Stimulated activated CD8-positive, alpha-beta memory T cell treated with anti-CD3 and anti-CD28 coated beads, Interleukin-7, amount 100 ng/mL, for 48 hours (primary cell): ENCODE data around the gene POU3F2.

ENCODE experiments used
- DNase-seq, 2 donors: peaks; one replicate each; pipeline ENCODE4 v3.0.0-alpha.2; 2020; ENCODE audit warnings: low read depth in 1 of 2; ENCODE audit errors: extremely low read depth in 1 of 2

The POU3F2 gene

DNA sequence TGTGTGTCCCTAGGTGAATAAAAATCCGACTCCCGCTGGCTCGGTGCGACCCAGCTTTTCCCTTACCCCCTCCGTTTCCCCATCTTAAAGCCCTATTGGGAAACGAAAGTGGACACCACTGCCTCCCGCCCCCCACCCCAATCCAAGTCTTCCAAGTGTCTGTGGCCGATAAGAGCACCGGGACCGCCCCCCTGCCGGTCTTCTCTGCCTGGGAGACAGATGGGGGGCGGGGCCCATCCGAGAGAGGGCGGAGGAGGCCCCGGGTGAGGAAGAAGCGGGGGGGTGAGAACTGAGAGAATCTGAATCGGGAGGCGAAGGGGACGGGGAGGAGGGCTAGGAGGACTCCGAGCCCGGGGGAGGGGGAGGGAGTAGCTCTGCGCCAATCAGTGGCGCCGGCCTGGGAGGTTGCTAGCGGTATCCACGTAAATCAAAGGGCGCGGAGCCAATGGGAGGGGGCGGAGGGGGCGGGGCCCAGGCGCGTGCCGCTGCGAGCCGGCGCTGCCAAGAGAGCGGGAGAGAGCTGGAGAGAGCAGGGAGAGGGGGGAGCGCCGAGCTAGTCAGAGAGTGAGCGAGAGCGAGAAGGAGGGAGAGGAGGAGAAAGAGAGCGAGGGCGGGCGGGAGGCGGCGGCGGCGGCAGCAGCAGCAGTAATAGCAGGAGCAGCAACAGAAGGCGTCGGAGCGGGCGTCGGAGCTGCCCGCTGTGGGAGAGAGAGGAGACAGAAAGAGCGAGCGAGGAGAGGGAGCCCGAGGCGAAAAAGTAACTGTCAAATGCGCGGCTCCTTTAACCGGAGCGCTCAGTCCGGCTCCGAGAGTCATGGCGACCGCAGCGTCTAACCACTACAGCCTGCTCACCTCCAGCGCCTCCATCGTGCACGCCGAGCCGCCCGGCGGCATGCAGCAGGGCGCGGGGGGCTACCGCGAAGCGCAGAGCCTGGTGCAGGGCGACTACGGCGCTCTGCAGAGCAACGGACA lies at the start of gene POU3F2:
TSS of gene POU3F2 (plus strand) at position 515 of the 972 bp plus-strand sequence. CDS start at position 815, 300 bp downstream.
- peak in 1 of 2 donors; percentile 44 for DNase-seq

DNA sequence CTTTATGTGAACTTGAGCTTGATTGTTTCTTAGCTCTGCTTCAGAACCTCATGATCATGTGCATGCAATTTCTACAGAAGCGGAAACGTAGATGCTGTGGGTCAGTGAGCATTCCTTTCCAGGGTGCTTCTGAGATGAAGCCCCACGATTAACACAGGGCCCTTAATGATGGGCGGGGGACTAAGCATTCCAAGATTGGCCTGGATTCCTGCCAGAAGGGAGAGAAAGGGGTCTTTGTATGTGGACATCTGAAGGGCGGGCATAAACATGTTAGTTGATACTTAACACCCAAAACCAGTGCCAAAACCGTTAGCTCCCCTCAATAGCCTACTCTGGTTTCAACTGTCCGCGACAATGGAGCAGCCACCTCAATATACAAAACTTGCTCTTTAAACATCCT lies 46.9 kb upstream of the POU3F2 start:
- no peak for DNase-seq

DNA sequence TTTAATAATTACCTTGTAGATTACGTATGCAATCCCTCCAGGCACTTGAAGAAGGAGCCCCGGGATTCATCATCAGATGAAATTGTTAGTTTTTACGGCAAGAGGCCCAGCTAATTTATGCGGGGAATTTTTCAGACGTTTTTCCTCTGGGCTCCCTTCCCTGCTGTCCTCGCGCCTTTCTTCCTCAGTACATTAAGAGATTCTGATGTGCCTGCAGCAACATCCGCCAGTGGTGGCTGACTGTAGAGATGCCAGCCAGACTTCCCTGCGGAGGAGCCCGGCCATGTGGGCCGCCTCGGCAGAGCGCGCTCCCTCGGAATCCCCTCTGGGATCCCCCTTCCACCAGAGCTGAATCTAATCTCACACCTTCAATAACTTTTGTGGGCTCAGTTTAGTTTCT lies 46.4 kb upstream of the POU3F2 start:
- DNase-seq, result no peak

DNA sequence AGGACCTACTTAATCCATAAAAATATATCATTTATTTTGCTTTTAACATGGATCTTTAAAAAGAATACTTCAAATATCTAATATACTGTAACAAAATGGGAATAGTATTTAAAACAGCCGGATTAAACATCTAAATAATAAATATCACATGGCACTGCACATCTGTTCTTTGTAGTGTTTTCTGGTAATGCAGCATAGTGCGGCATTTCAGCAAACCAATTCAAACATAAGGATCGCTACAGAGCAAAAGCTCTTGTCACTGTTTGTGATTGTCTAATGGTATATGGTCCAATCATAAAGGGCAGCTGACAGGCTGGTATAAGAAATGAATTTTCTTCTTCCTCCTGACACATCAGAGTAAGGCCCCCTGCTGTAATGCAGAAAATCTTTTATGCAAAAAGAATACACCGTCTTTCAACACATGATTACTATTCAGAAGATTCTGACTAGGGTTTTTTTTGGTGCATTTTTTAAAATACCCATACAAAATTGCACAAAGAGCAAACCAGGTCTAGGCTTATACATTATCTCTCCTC lies 40.0 kb upstream of the POU3F2 start:
- no peak for DNase-seq

DNA sequence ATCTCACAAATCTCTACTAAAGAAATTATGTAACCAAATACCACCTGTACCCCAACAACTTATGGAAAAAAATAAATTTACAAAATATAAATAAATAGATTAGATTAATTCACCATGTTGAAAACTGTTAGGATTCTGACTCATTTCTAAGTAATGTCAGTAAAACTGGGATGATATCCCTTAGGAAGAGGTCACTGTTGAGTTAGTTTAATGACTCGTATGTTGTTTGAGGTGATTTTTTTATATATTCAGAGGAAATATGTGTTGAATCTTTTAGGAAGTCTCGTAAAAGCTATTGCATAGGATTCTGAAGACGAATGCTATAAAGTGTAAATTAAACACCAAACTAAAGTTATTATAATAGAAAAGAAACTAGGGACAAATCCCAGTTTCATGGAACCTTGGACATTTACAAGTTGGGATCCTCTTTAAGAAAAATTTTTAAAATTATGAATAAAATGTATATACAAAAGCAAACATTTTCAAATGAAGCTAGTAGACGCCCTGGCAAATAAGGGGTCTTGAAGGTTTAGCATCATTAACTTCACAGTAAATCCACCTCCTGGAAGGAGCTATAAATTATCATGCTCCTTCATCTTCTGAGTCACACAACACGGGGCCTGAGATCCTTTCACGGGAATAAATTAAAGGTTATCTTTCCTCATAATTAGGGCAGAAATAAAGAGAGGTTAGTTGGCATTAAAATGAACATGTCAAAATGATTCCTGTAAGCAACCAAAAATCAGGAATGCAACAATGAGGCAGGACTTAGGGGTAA lies 37.0 kb upstream of the POU3F2 start:
- no peak for DNase-seq

DNA sequence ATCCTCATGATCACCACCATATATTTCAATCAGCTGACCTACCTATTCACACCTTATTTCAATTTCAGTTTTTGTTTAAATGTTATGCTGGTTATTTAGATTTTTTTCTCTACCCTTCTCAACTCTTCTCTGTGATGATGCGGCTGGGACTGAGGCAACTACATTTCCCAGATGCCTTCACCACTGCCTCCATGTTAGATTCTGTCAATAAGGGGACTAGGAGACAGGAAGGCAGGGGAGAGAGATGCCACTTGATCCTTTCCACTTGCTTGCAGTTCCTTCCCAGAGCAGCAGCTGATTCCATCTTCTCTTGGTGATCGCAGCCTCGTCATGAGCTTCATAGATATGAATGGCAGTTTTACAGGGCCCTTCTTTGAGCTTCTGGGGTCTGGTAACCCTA lies 33.5 kb upstream of the POU3F2 start:
- no peak for DNase-seq

DNA sequence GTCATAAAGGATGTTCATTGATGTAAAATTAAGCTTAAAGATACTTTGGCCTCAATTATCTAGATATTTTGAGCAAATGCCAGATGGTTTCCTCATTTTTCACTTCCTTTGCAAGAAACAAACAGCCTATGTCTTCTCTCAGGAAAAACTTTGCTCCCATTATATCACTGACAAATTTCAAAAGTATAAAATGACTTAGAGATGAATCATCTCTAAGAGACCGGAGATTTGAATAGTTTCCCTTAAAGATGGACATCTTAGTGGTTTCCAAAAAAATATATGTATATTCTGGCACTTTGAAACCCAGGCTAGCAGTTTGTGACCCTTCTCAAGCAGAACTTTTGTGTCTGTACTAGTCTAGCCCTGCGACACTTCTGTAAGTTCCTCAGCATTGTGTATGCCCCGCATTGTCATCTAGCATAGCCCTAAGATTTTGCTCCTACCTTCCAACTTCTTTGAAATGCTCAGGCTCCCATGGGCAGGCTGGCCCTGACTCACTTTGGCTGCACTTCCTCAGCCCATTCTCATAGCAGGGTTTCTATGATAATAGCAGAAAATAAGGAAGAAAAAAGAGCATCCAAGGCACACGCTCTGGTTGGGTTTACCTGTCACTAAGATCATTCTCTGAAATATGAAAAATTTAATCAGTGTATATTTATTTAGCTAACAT lies 25.7 kb upstream of the POU3F2 start:
- DNase-seq, result no peak

DNA sequence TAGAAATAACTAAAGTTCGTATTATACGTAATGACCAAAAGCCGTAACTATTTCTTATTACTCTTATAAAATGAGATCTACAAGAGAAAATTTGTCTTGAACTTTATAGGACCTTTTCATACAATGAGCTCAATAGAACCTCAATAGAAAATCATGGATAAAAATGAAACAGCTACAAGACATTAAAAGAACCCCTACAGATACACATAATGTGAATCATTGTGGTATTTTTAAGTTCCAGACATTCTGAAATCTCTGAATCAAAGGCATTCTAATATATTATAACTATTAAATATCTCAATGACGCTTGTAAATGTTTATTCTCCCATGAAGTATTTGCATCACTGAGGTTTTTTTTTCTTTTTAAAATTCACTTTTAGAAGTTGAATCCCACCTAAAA lies 22.2 kb upstream of the POU3F2 start:
- no peak for DNase-seq

DNA sequence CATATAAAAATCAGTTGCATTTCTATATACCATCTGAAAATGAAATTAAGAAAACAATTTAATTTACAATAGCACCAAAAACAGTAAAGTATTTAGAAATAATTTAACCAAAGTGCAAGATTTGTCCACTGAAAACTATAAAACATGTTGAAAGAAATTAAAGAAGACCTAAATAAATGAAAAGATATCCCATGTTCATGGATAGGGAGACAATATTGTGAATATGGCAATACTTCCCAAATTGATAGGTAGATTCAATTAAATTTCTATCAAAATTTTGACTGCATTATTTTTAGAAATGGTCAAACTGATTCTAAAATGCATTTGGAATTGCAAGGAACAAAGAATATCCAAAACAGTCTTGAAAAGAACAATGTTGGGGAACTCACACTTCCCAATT lies 17.6 kb upstream of the POU3F2 start:
- no peak for DNase-seq

DNA sequence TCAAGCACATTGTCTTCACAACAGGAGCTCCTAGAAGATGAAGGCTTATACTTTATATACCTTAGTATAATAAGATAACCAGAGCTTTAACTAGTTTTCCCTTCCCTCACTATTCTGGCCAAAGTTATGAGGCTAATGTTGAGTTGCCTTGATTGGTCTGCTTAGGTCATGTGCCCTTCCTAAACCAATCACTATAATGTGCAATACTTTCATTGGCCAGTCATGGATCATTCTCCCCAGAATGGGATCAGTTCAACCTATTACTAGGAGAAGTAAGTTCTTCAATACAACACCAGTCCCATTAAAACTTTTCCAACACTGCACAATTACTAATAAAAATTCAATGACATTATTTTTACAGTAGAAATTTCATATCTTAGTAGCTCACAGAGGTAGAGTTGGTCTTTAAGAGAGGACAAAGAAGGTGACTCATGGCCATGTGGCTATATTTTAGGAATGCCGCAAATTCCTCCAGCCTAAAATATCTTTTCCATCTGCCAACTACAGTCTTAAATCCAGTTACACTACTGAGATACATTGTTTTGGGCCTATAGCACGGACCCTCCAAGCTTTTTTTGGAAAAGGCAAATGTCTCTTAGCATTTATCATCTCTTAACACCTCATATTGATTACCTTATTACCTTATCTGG lies 12.5 kb upstream of the POU3F2 start:
- DNase-seq, result no peak

DNA sequence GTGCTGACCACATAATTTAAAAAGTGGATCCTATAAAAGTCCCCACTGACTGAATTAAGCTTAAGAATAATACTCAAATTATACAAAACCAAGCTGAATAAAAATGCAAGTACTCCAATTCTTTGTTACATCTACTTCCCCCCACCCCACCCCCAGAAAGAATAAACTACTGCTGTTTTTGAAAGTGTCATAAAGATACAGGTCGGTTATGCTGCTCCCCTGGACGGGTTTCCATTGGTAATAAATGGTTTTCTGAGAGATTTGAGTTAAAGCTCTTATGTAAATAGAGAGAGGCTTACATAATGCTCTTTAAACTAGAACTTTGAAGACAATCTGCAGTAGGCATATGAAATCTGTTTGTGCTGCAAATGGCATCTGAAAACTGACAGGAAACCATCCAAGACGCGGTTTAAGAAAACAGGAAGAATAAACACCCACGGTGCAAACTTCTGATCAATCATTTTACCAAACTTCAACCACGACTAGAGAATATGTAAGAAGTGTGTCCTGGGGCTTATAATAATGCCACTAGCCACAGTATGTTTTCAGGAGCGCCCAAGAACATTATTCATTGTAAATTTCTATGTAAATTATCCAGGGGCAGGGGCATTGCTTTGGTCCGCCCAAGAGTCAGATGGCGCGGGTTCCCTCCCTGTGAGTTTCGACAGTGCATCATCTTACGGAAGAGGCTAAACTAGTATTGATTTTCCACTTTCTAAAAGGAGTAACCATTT lies 10.8 kb upstream of the POU3F2 start:
- DNase-seq, result no peak

DNA sequence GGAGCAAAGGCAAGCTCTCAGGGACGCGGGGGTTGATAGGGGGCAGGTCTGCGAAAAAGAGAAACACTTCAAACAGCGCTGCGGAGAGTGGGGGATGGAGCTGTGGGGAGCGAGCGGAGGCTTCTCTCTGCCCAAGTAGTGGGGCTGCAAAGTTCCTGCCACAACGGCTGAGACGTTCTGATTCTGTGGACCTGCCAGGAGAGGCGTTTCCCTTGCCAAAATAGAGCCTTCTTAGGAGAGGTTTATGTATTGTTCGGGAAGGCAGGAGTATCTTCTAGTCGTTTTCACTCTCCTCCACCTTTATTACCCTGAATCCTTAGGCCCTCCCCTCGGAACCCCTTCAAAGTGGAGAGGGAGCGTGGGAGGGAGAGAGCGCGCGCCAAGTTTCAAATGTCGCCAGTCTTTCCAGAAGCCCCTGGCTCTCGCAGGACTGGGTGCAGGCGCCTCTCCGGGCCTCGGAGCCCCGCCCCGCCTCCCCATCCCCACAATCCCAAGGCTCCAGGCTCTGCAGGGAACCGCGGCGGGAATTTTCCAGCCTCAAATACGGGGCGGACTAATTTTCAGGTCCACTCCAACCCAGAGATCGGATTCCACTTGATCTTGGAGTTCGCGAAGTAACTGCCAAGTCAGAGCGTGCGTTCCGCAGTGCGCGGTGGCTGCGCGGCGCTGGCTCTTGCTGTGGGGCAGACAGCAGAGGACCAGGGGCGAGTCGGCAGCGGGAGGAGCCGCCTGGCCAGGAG lies 10.0 kb upstream of the POU3F2 start:
- no peak for DNase-seq

DNA sequence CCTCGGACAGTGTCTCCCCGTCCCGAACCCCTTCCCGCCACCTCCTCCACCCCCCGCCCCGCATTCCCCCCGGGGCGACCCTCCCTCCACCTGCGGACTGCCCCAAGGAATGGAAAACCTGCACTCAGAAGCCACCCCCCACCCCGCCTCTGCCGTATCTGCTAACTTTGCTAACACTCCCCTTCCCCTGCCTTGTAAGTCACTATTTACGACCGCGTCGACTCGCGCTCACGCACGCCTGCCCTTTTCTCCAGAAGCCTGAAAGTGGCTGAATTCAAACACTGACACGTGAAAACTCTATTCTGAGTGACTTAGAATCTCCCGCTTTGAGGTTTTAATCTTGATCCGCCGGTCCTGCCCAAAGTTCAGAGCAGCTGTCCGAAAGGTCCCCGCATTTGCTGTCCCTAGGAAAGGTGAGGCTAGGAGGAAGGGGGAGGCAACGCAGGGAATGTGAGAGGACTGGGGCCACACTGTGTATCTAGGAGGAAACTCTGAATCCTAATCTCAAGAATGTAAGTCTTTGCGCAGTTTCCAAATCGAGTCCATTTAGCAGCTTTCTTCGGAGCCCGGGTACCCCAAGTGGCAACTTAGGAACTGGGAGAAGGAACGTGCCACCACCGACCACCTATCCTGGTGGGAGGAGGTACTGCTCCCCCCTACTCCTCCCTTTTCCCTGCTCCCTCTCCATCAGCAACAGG lies 9.3 kb upstream of the POU3F2 start:
- no peak for DNase-seq

DNA sequence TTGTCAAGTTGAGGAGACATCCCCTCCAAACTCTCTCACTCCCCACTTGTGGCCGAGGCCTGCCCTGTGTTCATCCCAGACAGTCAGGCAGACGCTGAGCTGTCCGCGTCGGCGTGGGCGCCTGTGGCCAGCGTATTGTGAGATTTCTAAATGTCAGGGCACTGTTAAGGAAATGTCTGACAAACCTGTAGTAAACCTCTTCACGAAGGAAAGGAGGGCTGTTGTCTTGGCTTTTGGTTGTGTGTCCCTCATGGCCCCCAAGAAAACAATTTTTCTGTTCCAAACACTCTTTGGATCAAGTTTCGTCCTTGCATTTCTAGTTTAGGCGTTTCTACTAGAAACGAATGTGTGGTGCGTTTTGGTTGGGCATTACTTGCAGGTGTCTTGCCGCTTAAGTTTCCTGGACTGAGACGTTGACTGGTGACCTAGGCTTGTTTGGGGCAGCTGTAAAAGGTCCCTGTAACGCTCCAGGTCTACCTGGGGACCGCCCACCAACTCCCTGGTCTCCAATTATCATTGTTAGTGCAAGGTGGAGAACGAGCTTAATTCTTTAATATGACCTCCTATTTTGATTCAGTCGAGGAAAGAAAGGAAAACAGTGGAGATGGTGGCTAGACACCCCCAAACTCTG lies 8.7 kb upstream of the POU3F2 start:
- DNase-seq, result no peak

DNA sequence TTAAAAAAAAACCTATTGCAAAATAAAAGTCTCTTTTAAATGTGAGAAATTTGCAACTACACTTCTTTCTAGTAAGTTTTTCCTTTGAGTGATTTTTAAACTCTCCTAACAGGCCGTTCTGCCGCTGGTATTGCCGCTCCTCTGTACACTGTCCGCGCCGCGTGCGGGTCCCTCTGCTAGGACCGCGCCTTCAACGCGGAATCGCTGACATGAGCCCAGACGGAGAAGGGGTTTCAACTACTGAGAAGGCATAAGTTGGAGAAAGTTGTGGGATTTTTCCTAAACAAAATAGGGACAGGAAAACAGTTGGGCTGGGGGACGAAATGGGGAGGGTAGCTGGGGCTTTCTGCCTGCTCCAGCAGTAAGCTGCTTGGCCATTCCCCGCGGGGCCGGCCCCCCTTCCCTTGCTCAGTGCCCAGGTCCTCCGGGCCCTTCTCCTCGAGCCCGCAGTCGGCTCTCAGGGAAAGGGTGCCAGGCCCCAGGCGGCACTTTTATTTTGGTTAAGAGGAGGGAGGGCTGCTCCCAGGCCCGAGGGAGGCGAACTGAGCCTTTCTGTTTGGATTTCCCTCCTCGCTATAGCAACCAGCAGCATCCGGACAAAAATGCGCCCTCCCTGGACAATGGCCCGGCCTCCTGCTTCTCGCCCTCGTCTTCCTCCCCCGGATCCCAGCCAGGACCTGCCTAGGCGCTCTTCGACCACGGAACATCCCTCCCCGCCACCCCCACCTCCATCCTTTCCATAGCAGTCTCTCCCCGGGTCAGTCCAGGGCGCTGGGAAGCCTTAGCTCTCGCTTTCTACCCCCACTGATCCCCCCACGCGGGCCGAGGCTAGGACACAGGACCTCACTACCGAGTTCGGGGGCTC lies 6.8 kb upstream of the POU3F2 start:
- DNase-seq, result no peak

DNA sequence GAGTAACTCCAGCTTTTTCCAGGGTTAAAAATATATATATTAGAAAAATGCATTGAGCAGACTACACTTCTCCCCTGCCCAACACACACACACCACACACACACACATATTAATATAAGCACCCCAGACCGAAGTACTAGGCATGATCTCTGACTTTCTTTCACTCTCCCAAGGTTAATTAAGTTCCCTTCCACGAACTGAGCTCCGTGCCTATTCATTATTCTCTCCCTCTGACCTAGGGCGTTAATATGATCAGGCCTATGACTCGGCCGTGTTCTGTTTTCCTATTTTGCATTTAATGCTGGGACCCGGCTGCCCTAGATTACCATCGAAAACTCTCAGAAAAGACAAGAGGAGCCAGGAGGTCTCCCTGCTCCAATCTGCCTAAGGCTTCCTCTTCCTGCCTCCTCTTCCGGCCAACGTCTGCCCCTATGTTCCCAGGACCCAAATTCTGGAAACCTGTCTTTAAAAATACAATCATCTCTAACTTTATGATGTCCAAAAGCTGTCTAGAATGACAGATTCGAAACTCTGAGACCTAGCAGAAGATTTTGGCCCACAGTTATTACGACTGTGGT lies 6.1 kb upstream of the POU3F2 start:
- no peak for DNase-seq

DNA sequence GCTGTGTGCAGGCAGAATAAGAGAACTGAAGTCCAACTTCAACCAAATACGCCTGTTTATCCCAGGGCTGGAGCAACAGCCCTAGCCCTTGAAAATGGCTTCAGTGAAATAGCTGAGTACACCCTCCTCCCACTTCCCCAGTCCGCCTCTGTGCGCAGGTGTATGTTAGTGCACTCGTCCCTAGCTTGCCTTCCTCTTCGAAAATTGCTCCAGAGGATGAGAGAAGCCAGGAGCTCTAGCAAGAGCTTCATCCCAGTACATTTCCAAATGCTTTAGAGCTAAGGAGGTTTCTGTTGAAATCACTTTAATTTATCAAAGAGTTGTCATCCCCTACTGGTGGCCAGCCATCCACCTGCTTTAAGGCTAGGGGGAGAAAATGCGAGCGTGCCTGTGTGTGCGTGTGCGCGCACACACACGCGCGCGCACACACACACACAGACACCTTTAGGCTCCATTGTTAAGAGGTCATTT lies 5.4 kb upstream of the POU3F2 start:
- no peak for DNase-seq
